ENCODE results near the gene KIZ. TPM values are rescaled to one million over a fixed set of nuclear protein-coding genes. Genes with fewer than 3 reads are reported as not detected.

KIZ gene
- total RNA-seq, 1 experiment from 2014 or later, result 17.6 TPM

GRCh38 chr20:21230220-21230619, 104.3 kb downstream of the KIZ start (continued):
- no peak for TF ChIP-seq CTCF (IDR thresholded peaks at IDR 0.05 in 2 of 3, conservative IDR thresholded peaks at IDR 0.05 in 1 of 3; ENCODE audit: borderline replicate concordance in 1 of 3, insufficient read depth in 1 of 3, low read depth in 2 of 3, low read length in 2 of 3)

GRCh38 chr20:21230686-21231085, 104.8 kb downstream of the KIZ start:
- ChIA-PET POLR2A (no interaction called here), CTCF (no interaction called here), RAD21 (ENCODE audit: low non-redundant PET in 1 of 2, low total read pairs in 2 of 2, uncharacterized antibody in 2 of 2, unreplicated experiment in 2 of 2) (no interaction called here)
- H2AFZ ChIP-seq (ENCODE audit: low read depth, low read length, poor library complexity, severe bottlenecking), result no peak overlapping the region
- H3K9ac ChIP-seq (ENCODE audit: low read length), result no peak overlapping the region
- no peak overlapping the region for H3K4me2 ChIP-seq (ENCODE audit: low read length)
- ATAC-seq, result no peak
- intact Hi-C loops (cut with micrococcal nuclease), result no loop called here
- no peak overlapping the region for H3K4me3 ChIP-seq (replicated peaks in 1 of 2; ENCODE audit: low read depth in 1 of 2, low read length in 2 of 2)
- H3K9me2 ChIP-seq (ENCODE audit: insufficient read depth), result no peaks in the 10 kb centered on the region
- H3K4me1 ChIP-seq (ENCODE audit: control insufficient read depth in 1 of 2, insufficient read depth in 2 of 2, low read length in 2 of 2), result peaks cover 0 to 8% of the 10 kb centered on the region in 2 experiments; a peak in 2 of 4 replicates
- no peaks in the 10 kb centered on the region for H4K20me1 ChIP-seq (ENCODE audit: insufficient read depth)
- TF ChIP-seq FOSL1 (IDR thresholded peaks at IDR 0.05; ENCODE audit: low read depth), result no peak
- TF ChIP-seq ATF3 (IDR thresholded peaks at IDR 0.05), result no peak
- no peak for TF ChIP-seq SP1 (IDR thresholded peaks at IDR 0.05; ENCODE audit: low read depth)
- TF ChIP-seq POLR2AphosphoS5 (IDR thresholded peaks at IDR 0.05; ENCODE audit: low read depth, low read length), result no peak
- TF ChIP-seq CTCF (IDR thresholded peaks at IDR 0.05 in 2 of 3, conservative IDR thresholded peaks at IDR 0.05 in 1 of 3; ENCODE audit: borderline replicate concordance in 1 of 3, insufficient read depth in 1 of 3, low read depth in 2 of 3, low read length in 2 of 3), result no peak
- no peak for TF ChIP-seq YY1 (IDR thresholded peaks at IDR 0.05; ENCODE audit: extremely low read depth, insufficient replicate concordance, low read depth, low read length)
- TF ChIP-seq EZH2 (IDR thresholded peaks at IDR 0.05), result no peak
- no peak for TF ChIP-seq POLR2A (IDR thresholded peaks at IDR 0.05; ENCODE audit: borderline replicate concordance, extremely low read depth, insufficient read depth, insufficient read length)
- TF ChIP-seq ZNF274 (IDR thresholded peaks at IDR 0.05; ENCODE audit: low read depth, low read length), result no peak
- no peak for TF ChIP-seq REST (IDR thresholded peaks at IDR 0.05; ENCODE audit: low read depth)
- TF ChIP-seq EZH2phosphoT487 (IDR thresholded peaks at IDR 0.05; ENCODE audit: borderline replicate concordance), result no peak
- TF ChIP-seq CBX3 (IDR thresholded peaks at IDR 0.05; ENCODE audit: low read depth), result no peak
- TF ChIP-seq ELF1 (IDR thresholded peaks at IDR 0.05; ENCODE audit: borderline replicate concordance, low read depth), result no peak
- no peaks in the 10 kb centered on the region for H3K27me3 ChIP-seq (ENCODE audit: insufficient read depth, low read length)
- no peaks in the 10 kb centered on the region for H3K79me2 ChIP-seq (ENCODE audit: insufficient read depth, low read length)
- H3K9me3 ChIP-seq (ENCODE audit: control insufficient read depth in 1 of 2, insufficient read depth in 1 of 2, low read depth in 1 of 2, low read length in 2 of 2), result no peaks in the 10 kb centered on the region
- no TSS peak for BruUV-seq (replicated peaks)
- H3K27ac ChIP-seq (ENCODE audit: low read depth, low read length), result no peak overlapping the region
- H3K36me3 ChIP-seq (ENCODE audit: control insufficient read depth in 1 of 2, insufficient read depth in 2 of 2, low read length in 2 of 2), result no peaks in the 10 kb centered on the region
- no peak for DNase-seq (ENCODE audit: low read depth, low spot score)
